Measurements from ENCODE around the gene ZBTB38.

The ZBTB38 gene

DNA sequence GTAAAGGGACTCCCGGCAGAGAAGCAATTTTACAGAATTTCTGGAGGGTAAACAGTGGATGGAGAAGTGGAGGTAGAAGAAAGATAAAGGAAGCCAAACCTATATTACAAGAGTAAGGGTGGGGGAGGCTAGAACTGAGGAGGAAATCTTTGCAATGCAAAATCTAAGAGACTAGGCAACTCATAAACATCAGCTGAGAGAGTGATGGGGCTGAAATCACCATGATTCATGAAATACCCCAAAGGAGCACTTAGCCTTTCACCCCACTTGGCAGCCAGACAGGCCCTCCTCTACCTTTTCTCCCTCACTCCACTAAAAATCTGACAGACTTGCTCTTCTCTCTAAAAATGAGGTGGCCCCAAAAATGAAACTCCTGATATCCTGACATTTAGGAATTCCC, 19.5 kb upstream of the ZBTB38 start:
- no peak overlapping the region for H3K27ac ChIP-seq (ENCODE audit: poor library complexity, severe bottlenecking)

GRCh38 chr3:141349711-141350110, 18.6 kb upstream of the ZBTB38 start:
- no peaks in the 10 kb centered on the region for H3K27me3 ChIP-seq (ENCODE audit: insufficient read depth, poor library complexity, severe bottlenecking)
- H3K36me3 ChIP-seq (ENCODE audit: low read depth), result no peaks in the 10 kb centered on the region
- ATAC-seq (ENCODE audit: low read depth) (no peak), DNase-seq (ENCODE audit: low spot score) (no peak)
- TF ChIP-seq CTCF (IDR thresholded peaks at IDR 0.05; ENCODE audit: poor library complexity, severe bottlenecking), result no peak
- H3K4me3 ChIP-seq (ENCODE audit: severe bottlenecking), result no peak overlapping the region
- no peaks in the 10 kb centered on the region for H3K9me3 ChIP-seq (ENCODE audit: severe bottlenecking)
- H3K4me1 ChIP-seq (ENCODE audit: insufficient read depth, poor library complexity, severe bottlenecking), result no peaks in the 10 kb centered on the region
- H3K27ac ChIP-seq (ENCODE audit: poor library complexity, severe bottlenecking), result no peak overlapping the region

More for the DNA sequence above, 19.5 kb upstream of the ZBTB38 start:
- no peaks in the 10 kb centered on the region for H3K4me1 ChIP-seq (ENCODE audit: insufficient read depth, poor library complexity, severe bottlenecking)
- no peaks in the 10 kb centered on the region for H3K9me3 ChIP-seq (ENCODE audit: severe bottlenecking)
- no peaks in the 10 kb centered on the region for H3K36me3 ChIP-seq (ENCODE audit: low read depth)
- no peak for DNase-seq (ENCODE audit: low spot score)
- no peak for ATAC-seq (ENCODE audit: low read depth)
- TF ChIP-seq CTCF (IDR thresholded peaks at IDR 0.05; ENCODE audit: poor library complexity, severe bottlenecking), result no peak
- no peak overlapping the region for H3K4me3 ChIP-seq (ENCODE audit: severe bottlenecking)
- no peaks in the 10 kb centered on the region for H3K27me3 ChIP-seq (ENCODE audit: insufficient read depth, poor library complexity, severe bottlenecking)

DNA sequence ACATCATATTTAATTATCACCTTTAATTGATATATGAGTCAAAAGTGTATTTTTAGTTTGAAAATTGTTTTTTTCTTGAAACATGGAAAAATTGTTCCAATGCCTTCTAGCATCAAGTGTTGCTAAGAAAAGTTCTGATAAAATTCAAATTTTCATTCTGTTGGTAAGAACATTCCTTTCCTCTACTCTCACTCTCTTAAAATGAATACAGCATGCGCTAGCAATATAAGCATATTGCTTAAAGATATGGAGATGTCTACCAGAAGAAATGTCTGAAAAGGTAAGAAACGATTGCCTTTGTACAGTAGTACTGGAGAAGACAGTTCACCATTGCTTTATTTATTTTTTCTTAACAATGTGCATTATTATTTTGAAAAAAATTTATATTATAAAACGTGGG, 17.6 kb upstream of the ZBTB38 start:
- TF ChIP-seq CTCF (IDR thresholded peaks at IDR 0.05; ENCODE audit: poor library complexity, severe bottlenecking), result no peak
- Histone ChIP-seq H3K4me3 (ENCODE audit: severe bottlenecking) (no peak overlapping the region), H3K36me3 (ENCODE audit: low read depth) (no peaks in the 10 kb centered on the region), H3K9me3 (ENCODE audit: severe bottlenecking) (no peaks in the 10 kb centered on the region), H3K27me3 (ENCODE audit: insufficient read depth, poor library complexity, severe bottlenecking) (no peaks in the 10 kb centered on the region), H3K4me1 (ENCODE audit: insufficient read depth, poor library complexity, severe bottlenecking) (no peaks in the 10 kb centered on the region), H3K27ac (ENCODE audit: poor library complexity, severe bottlenecking) (no peak overlapping the region)
- DNase-seq (ENCODE audit: low spot score), result no peak
- no peak for ATAC-seq (ENCODE audit: low read depth)

DNA sequence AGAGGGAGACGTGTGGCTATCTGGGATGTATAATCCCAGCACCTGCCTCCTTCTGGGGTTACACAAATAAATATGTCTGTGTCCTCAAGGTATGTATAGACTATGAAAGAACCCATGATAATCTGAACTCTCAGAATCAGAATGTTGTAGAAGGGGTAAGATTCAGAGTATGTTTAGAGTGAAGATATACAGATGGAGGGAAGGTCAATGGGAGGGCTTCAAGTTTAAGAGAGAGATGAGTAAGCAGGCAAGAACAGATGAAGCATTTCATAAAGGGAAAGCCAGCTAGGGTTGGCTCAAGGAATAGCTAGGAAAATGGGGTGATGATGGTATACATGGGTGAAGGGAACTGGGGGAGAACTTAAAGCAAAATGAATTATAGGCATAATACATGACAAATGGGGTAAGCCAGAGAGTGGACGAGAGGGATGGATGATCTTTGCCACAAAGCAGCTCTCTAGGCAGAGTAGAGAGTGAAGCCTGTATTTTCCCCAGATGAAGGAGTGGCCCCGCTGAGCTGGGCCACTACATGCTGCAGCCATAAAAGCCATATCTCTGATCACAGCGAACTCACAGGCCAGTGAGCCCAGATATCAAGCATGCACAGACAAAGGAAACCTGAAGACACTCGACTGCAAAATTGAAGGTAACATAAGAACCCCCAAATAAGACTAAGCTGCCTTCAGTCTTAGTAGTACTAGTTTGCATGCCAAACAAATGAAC, 15.9 kb upstream of the ZBTB38 start:
- Histone ChIP-seq H3K27ac (ENCODE audit: poor library complexity, severe bottlenecking) (no peak overlapping the region), H3K27me3 (ENCODE audit: insufficient read depth, poor library complexity, severe bottlenecking) (no peaks in the 10 kb centered on the region), H3K4me3 (ENCODE audit: severe bottlenecking) (no peak overlapping the region), H3K4me1 (ENCODE audit: insufficient read depth, poor library complexity, severe bottlenecking) (no peaks in the 10 kb centered on the region), H3K36me3 (ENCODE audit: low read depth) (no peaks in the 10 kb centered on the region), H3K9me3 (ENCODE audit: severe bottlenecking) (no peaks in the 10 kb centered on the region)
- DNase-seq (ENCODE audit: low spot score), result no peak
- ATAC-seq (ENCODE audit: low read depth), result no peak
- TF ChIP-seq CTCF (IDR thresholded peaks at IDR 0.05; ENCODE audit: poor library complexity, severe bottlenecking), result no peak

All from RWPE2 (cell line).